ENCODE measurements around the gene NFATC1.

The NFATC1 gene

DNA sequence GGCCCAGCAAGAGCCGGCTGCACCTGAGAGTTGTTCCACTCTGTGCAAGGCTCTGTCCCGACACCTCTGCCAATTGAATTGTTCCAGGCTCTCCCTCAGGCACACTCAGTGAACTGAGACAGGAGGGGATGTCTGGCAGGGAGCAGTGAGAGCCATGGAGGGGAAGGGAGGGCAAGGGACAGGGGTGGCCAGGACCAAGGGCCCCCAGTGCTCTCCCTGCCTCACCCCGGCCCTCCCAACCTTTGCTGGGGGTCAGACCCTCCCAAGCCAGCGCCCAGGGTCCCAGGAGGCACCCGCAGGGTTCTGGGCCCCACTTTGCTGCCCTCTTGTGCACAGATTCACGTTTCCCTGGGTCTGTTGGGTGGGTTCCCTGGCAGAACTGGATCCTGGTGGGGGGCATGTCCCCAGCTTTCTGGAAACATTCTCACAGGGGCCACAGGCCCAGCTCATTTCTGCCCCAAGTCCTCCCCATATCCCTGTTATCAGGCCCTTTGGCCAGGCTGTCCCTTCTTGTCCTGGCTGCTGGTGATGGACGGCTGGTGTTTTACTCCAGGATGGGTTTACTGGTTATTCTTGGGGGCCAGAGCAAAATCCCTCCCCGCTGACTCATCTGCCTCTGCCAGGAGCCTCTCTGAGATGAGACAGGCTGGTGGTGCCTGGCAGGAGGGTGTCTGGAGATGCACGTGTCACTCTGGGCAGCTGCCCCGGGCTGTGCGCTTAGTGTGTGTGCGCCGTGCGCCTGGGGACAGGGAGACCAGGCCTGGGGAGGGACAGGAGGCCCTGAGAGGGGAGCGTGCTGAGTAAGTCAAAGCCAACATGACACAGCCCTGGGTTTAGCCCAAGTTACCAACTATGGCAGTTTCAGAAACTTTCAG lies 147.4 kb downstream of the NFATC1 start:
- ATAC-seq (ENCODE audit: low read depth) (no peak), DNase-seq (ENCODE audit: low spot score) (peak; percentile 57)
- Histone ChIP-seq H3K27ac (ENCODE audit: poor library complexity, severe bottlenecking) (no peak overlapping the region), H3K27me3 (ENCODE audit: insufficient read depth, poor library complexity, severe bottlenecking) (peaks cover 30% of the 10 kb centered on the region), H3K36me3 (ENCODE audit: low read depth) (no peaks in the 10 kb centered on the region), H3K9me3 (ENCODE audit: severe bottlenecking) (no peaks in the 10 kb centered on the region), H3K4me3 (ENCODE audit: severe bottlenecking) (no peak overlapping the region), H3K4me1 (ENCODE audit: insufficient read depth, poor library complexity, severe bottlenecking) (no peaks in the 10 kb centered on the region)
- TF ChIP-seq, protein P1, sequence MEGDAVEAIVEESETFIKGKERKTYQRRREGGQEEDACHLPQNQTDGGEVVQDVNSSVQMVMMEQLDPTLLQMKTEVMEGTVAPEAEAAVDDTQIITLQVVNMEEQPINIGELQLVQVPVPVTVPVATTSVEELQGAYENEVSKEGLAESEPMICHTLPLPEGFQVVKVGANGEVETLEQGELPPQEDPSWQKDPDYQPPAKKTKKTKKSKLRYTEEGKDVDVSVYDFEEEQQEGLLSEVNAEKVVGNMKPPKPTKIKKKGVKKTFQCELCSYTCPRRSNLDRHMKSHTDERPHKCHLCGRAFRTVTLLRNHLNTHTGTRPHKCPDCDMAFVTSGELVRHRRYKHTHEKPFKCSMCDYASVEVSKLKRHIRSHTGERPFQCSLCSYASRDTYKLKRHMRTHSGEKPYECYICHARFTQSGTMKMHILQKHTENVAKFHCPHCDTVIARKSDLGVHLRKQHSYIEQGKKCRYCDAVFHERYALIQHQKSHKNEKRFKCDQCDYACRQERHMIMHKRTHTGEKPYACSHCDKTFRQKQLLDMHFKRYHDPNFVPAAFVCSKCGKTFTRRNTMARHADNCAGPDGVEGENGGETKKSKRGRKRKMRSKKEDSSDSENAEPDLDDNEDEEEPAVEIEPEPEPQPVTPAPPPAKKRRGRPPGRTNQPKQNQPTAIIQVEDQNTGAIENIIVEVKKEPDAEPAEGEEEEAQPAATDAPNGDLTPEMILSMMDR (IDR thresholded peaks at IDR 0.05; ENCODE audit: poor library complexity, severe bottlenecking) = no peak

DNA sequence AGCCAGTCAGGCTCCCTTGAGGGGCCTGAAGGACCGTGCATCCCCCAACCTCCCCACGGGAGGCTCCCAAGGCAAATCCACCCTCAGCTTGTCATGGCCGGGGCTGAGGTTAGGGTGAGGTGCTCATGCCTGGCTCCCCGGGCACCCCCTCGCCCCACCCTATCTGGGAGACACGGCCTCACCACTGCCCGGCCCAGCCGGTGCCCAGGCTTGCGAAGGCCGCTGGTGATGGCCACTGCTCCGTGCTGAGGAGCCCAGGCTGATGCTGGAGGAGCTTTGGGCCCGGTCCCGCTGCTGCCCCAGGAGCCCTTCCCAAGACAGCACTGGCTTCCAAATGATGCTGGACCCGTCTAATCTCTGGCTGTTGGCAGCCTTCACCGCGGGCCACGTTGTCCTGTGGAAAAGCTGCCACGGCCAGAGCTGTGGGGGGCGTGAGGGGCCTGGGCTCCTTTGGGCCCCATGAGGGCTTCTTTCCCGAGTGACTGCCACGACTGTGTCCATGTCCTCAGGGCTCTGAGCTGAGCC lies 148.2 kb downstream of the NFATC1 start:
- H3K27me3 ChIP-seq (ENCODE audit: insufficient read depth, poor library complexity, severe bottlenecking) = peaks cover 30% of the 10 kb centered on the region
- H3K4me1 ChIP-seq (ENCODE audit: insufficient read depth, poor library complexity, severe bottlenecking) = no peaks in the 10 kb centered on the region
- no peak overlapping the region for H3K27ac ChIP-seq (ENCODE audit: poor library complexity, severe bottlenecking)
- H3K36me3 ChIP-seq (ENCODE audit: low read depth) = no peaks in the 10 kb centered on the region
- no peaks in the 10 kb centered on the region for H3K9me3 ChIP-seq (ENCODE audit: severe bottlenecking)
- DNase-seq (ENCODE audit: low spot score) (peak; percentile 57), ATAC-seq (ENCODE audit: low read depth) (no peak)
- TF ChIP-seq, protein P1 (IDR thresholded peaks at IDR 0.05; ENCODE audit: poor library complexity, severe bottlenecking) = no peak
- H3K4me3 ChIP-seq (ENCODE audit: severe bottlenecking) = no peak overlapping the region

DNA sequence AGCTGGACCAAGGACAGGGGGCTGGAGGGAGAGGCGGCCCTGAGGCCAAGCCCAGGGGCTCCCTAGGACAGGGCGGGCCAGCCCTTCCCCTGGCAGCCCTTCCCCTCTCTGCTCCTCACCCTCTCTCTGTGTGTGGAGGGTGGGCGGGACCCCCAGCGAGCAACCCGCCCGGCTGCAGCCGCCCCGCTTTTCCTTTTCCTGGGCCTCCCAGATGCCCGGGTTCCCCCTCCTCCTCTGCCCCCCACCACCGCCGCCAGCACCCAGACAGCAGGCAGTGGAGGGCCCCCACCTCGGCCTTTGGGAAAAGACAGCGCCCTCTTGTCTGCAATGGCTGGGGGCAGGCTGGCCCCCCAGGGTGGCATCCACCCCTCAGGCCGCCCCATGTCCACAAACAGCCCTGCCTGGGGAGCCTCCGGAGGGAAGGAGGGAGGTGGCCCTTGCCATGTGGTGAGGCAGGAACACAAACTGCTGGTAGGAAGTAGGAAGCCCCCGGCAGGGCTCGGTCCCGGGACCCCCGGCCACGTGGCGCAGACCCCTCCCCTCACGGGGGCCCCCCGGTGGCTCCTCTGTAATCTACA lies 148.7 kb downstream of the NFATC1 start:
- peak; percentile 42 for DNase-seq (ENCODE audit: low spot score)
- H3K9me3 ChIP-seq (ENCODE audit: severe bottlenecking) = no peaks in the 10 kb centered on the region
- TF ChIP-seq, protein P1 (IDR thresholded peaks at IDR 0.05; ENCODE audit: poor library complexity, severe bottlenecking) = no peak

DNA sequence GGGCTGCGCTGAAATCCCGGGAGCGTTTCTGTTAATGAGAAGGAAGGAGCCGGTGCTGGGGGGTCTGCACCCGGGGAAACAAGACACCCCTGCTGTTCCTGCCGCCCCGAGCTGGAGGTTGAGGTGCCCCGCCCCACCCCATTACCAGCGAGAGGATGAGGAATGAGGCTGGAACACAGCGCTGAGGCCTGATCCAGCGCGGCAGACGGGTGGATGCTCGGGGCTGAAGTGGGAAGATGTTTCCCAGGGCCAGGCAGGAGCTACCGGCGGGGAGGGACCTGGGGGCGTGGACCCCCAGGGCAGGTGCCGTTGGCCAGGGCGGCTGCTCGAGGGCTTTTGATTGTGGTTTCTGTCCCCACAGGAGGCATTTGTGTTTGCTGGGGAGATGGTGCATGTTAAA lies 149.5 kb downstream of the NFATC1 start:
- H3K9me3 ChIP-seq (ENCODE audit: severe bottlenecking) = no peaks in the 10 kb centered on the region
- DNase-seq (ENCODE audit: low spot score) = peak; percentile 35
- H3K4me1 ChIP-seq (ENCODE audit: insufficient read depth, poor library complexity, severe bottlenecking) = no peaks in the 10 kb centered on the region
- peaks cover 23% of the 10 kb centered on the region for H3K27me3 ChIP-seq (ENCODE audit: insufficient read depth, poor library complexity, severe bottlenecking)
- no peak overlapping the region for H3K27ac ChIP-seq (ENCODE audit: poor library complexity, severe bottlenecking)
- H3K4me3 ChIP-seq (ENCODE audit: severe bottlenecking) = no peak overlapping the region
- TF ChIP-seq, protein P1 (IDR thresholded peaks at IDR 0.05; ENCODE audit: poor library complexity, severe bottlenecking) = no peak
- no peak for ATAC-seq (ENCODE audit: low read depth)
- no peaks in the 10 kb centered on the region for H3K36me3 ChIP-seq (ENCODE audit: low read depth)

More for the DNA sequence above, 148.7 kb downstream of the NFATC1 start:
- Histone ChIP-seq H3K36me3 (ENCODE audit: low read depth) (no peaks in the 10 kb centered on the region), H3K27ac (ENCODE audit: poor library complexity, severe bottlenecking) (no peak overlapping the region), H3K27me3 (ENCODE audit: insufficient read depth, poor library complexity, severe bottlenecking) (peaks cover 28% of the 10 kb centered on the region), H3K4me3 (ENCODE audit: severe bottlenecking) (no peak overlapping the region), H3K4me1 (ENCODE audit: insufficient read depth, poor library complexity, severe bottlenecking) (no peaks in the 10 kb centered on the region)
- no peak for ATAC-seq (ENCODE audit: low read depth)
